HEK293T (cell line): ENCODE results near the gene S100A13.

Experiments
- BHLHE40 ChIP-seq: fragments of 450-650 bp; IDR thresholded peaks from 2 replicates; pipeline ENCODE4 v1.6.1; 2016; ENCODE audit warnings: mild to moderate bottlenecking, moderate library complexity, borderline replicate concordance
- HDGF ChIP-seq: fragments of 450-650 bp; IDR thresholded peaks from 2 replicates; pipeline ENCODE4 v1.6.1; 2017; ENCODE audit warnings: antibody characterized with exemption, borderline replicate concordance
- LEF1 ChIP-seq: fragments of 450-650 bp; IDR thresholded peaks from 2 replicates; pipeline ENCODE4 v1.6.1; 2017; ENCODE audit warnings: mild to moderate bottlenecking, borderline replicate concordance
- SP1 ChIP-seq: fragments of 450-650 bp; IDR thresholded peaks from 2 replicates; pipeline ENCODE4 v1.6.1; 2017
- TARDBP ChIP-seq: fragments of 450-650 bp; IDR thresholded peaks from 2 replicates; pipeline ENCODE4 v1.6.1; 2016

DNA sequence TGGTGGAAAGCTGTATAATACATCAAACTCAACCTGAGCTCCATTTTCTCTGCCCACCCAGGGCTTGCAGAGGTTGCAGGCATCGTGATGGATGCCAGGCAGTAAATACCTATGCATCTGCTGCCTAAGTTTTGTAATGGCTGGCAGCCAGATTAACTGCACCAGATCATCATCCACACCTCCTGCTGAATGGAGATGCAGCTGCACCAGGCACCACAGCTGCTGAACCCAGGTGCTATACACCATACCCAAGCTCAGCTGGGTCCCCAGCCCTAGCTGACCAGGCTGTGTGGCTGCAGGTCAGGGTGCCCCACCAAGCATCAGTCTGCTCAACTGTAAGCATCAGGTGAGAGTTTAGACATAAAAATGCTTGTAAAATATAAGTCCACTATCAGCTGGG lies 24.5 kb upstream of the S100A13 start:
- TF ChIP-seq HDGF: no peak
- no peak for TF ChIP-seq TARDBP
- no peak for TF ChIP-seq LEF1
- no peak for TF ChIP-seq BHLHE40
- no peak for TF ChIP-seq SP1
